T-helper 17 cell (primary cell): ENCODE data around the gene KIF3A. TPM values are rescaled to one million over a fixed set of nuclear protein-coding genes. Genes with fewer than 3 reads are reported as not detected.
"Not testable (repeated sequence)": the region's sequence is repeated elsewhere in the genome, so short reads cannot be mapped to it uniquely, and the experiment has no call there.

ENCODE experiments used
- ATAC-seq: fragments of 150-1000 bp; cut with Tn5 transposase; 2 replicates; pipeline ENCODE4 v1.10.0; 2021; ENCODE audit warnings: mild to moderate bottlenecking, moderate library complexity
- DNase-seq, 3 donors: peaks; one replicate each; pipeline versions ENCODE4 v3.0.0 to v3.0.0-alpha.2; 2020 to 2021
- H3K9me3 ChIP-seq: one replicate; pipeline ENCODE4 v1.7.0; 2013; ENCODE audit warnings: low read length, mild to moderate bottlenecking; ENCODE audit not compliant: control insufficient read depth, poor library complexity, severe bottlenecking
- H3K27ac Mint-ChIP-seq: one replicate; pipeline ENCODE4 v1.8.0; 2022; ENCODE audit warnings: mild to moderate bottlenecking, moderate library complexity, mixed read lengths
- H3K27me3 Mint-ChIP-seq: one replicate; pipeline ENCODE4 v1.8.0; 2022; ENCODE audit warnings: mixed read lengths
- H3K36me3 Mint-ChIP-seq: one replicate; pipeline ENCODE4 v1.8.0; 2022; ENCODE audit warnings: low read depth, mixed read lengths
- H3K4me1 Mint-ChIP-seq: one replicate; pipeline ENCODE4 v1.8.0; 2022; ENCODE audit warnings: mild to moderate bottlenecking, mixed read lengths
- H3K4me3 Mint-ChIP-seq: one replicate; pipeline ENCODE4 v1.8.0; 2022; ENCODE audit warnings: mild to moderate bottlenecking, moderate library complexity, mixed read lengths
- total RNA-seq, 4 donors: library from RNA in 2 of 4; stranded (reverse) in 2 of 4; gene quantifications; one replicate each; pipeline ENCODE4 v1.2.3 and lab custom pipeline; 2022 to 2026

The KIF3A gene
- total RNA-seq, 2 donors from 2014 or later: 12.6 to 17.9 TPM

GRCh38 chr5:132714456-132715307, 22.7 kb downstream of the KIF3A start:
- no peaks in the 10 kb centered on the region for H3K9me3 ChIP-seq
- Mint-ChIP-seq H3K27ac (no peak overlapping the region), H3K36me3 (peaks cover 3% of the 10 kb centered on the region), H3K4me1 (peaks cover 2% of the 10 kb centered on the region), H3K4me3 (no peak overlapping the region), H3K27me3 (no peaks in the 10 kb centered on the region)
- DNase-seq (no peak), ATAC-seq (peak; percentile 32)

GRCh38 chr5:132708645-132709044, 28.7 kb downstream of the KIF3A start:
- Mint-ChIP-seq H3K36me3 (peaks cover 5% of the 10 kb centered on the region), H3K27me3 (no peaks in the 10 kb centered on the region), H3K27ac (no peak overlapping the region), H3K4me3 (no peak overlapping the region), H3K4me1 (peaks cover 5% of the 10 kb centered on the region)
- ATAC-seq: no peak
- DNase-seq: no peak
- no peaks in the 10 kb centered on the region for H3K9me3 ChIP-seq

- H3K9me3 ChIP-seq: no peaks in the 10 kb centered on the region
- Mint-ChIP-seq H3K36me3 (peaks cover 7% of the 10 kb centered on the region), H3K27ac (no peak overlapping the region), H3K27me3 (no peaks in the 10 kb centered on the region), H3K4me3 (no peak overlapping the region), H3K4me1 (peaks cover 3% of the 10 kb centered on the region)
- DNase-seq: no peak
- no peak for ATAC-seq
Measured at GRCh38 chr5:132704875-132705274, 32.5 kb downstream of the KIF3A start.

GRCh38 chr5:132695956-132696355, 41.4 kb downstream of the KIF3A start:
- H3K9me3 ChIP-seq: no peaks in the 10 kb centered on the region
- H3K4me1 Mint-ChIP-seq: no peaks in the 10 kb centered on the region
- no peak overlapping the region for H3K4me3 Mint-ChIP-seq
- DNase-seq (no peak), ATAC-seq (no peak)
- no peaks in the 10 kb centered on the region for H3K27me3 Mint-ChIP-seq
- peaks cover 2% of the 10 kb centered on the region for H3K36me3 Mint-ChIP-seq
- H3K27ac Mint-ChIP-seq: no peak overlapping the region

DNA sequence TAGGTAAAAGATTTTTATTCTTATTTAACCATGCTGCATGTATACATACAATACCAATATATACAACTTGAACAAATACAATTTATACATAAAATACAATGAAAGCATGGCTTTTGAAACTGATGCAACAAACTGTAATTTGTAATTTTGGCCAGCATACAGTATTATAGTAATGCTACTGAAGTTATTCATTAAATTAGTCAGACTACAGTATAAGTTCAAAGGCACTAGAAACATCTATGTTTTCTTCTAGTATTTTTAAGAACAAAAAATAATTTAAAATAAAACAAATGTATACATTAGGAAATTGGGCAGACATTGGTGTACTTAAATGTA, 44.7 kb downstream of the KIF3A start:
- peaks cover 19% of the 10 kb centered on the region for H3K4me1 Mint-ChIP-seq
- peaks cover 3% of the 10 kb centered on the region for H3K36me3 Mint-ChIP-seq
- DNase-seq: no peak
- H3K9me3 ChIP-seq: no peaks in the 10 kb centered on the region
- no peaks in the 10 kb centered on the region for H3K27me3 Mint-ChIP-seq
- no peak for ATAC-seq
- H3K4me3 Mint-ChIP-seq: no peak overlapping the region
- no peak overlapping the region for H3K27ac Mint-ChIP-seq

DNA sequence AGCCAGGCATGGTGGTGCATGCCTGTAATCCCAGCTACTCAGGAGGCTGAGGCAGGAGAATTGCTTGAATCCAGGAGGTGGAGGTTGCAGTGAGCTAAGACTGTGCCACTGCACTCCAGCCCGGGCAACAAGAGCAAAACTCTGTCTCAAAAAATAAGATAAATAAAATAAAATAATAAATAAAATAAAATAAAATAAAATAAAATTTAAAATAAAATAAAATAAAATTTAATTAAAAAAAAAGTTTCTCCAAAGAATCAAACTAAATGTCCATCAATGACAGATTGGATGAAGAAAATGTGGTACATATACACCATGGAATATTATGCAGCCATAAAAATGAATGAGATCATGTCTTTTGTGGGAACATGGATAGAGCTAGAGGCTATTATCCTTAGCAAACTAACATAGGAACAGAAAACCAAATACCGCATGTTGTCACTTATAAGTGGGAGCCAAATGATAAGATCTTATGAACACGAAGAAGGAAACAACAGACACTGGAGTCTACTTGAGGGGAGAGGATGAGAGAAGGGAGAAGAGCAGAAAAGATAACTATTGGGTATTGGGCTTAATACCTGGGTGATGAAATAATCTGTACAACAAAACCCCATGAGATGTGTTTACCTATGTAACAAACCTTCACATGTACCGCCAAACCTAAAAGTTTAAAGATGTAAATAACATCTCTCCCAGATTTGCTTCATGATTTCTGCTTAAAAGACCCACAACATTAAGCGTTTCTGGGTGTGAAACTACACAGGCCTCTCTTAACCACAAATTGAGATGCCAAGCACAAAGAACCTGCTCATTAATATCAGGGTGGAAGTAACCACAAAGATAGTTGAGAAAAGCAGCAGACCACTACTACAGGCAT, 45.4 kb downstream of the KIF3A start:
- DNase-seq, ATAC-seq: not testable (repeated sequence)

DNA sequence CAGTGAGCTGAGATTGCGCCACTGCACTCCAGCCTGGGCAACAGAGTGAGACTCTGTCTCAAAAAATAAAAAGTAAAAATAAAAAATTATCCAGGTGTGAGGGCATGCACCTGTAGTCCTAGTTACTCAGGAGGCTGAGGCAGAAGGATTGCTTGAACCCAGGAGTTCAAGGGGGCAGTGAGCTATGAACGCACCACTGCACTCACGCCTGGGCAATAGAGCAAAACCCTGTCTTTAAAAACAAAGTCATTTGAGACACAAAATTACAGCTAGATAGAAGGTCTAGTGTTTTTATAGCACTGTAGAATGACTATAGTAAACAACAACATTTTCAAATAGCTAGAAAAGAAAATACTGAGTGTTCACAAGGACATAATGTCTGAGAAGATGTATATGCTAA, 47.2 kb downstream of the KIF3A start:
- H3K4me1 Mint-ChIP-seq: peaks cover 19% of the 10 kb centered on the region
- no peaks in the 10 kb centered on the region for H3K9me3 ChIP-seq
- no peak overlapping the region for H3K4me3 Mint-ChIP-seq
- ATAC-seq: no peak
- H3K27ac Mint-ChIP-seq: no peak overlapping the region
- no peak for DNase-seq
- H3K36me3 Mint-ChIP-seq: peaks cover 3% of the 10 kb centered on the region
- H3K27me3 Mint-ChIP-seq: no peaks in the 10 kb centered on the region

More for the DNA sequence above, 45.4 kb downstream of the KIF3A start:
- peaks cover 19% of the 10 kb centered on the region for H3K4me1 Mint-ChIP-seq
- H3K27me3 Mint-ChIP-seq, H3K36me3 Mint-ChIP-seq, H3K4me3 Mint-ChIP-seq, H3K27ac Mint-ChIP-seq, H3K9me3 ChIP-seq: not testable (repeated sequence)

DNA sequence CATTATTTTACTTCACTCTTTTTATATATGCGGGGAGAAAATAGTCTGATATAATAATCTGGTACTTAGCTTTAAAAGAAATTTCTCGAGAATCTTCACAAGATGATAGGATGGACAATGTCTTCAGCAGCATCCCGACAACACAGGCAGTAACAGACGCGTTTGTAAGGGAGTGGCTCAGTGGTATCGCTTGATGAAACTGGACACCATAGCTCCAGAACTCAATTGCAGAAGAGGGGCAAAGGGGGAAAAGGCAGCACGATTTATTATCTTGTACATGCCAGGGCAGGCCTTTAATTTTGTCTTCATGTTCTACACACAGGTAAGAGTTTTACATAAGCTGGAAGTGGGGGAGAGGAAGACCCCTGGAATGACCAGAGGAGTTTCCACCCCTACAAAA, 47.8 kb downstream of the KIF3A start:
- Mint-ChIP-seq H3K4me3 (peak overlapping the region; percentile 47), H3K27ac (peak overlapping the region; percentile 81), H3K36me3 (peaks cover 3% of the 10 kb centered on the region), H3K4me1 (peaks cover 23% of the 10 kb centered on the region), H3K27me3 (no peaks in the 10 kb centered on the region)
- ATAC-seq (no peak), DNase-seq (no peak)
- H3K9me3 ChIP-seq: no peaks in the 10 kb centered on the region

- H3K36me3 Mint-ChIP-seq: peaks cover 3% of the 10 kb centered on the region
- H3K4me3 Mint-ChIP-seq: peak overlapping the region; percentile 47
- H3K27me3 Mint-ChIP-seq: no peaks in the 10 kb centered on the region
- DNase-seq (no peak), ATAC-seq (peak; percentile 60)
- no peaks in the 10 kb centered on the region for H3K9me3 ChIP-seq
- peaks cover 23% of the 10 kb centered on the region for H3K4me1 Mint-ChIP-seq
- peak overlapping the region; percentile 81 for H3K27ac Mint-ChIP-seq
Measured at GRCh38 chr5:132688536-132689339, 48.6 kb downstream of the KIF3A start.

DNA sequence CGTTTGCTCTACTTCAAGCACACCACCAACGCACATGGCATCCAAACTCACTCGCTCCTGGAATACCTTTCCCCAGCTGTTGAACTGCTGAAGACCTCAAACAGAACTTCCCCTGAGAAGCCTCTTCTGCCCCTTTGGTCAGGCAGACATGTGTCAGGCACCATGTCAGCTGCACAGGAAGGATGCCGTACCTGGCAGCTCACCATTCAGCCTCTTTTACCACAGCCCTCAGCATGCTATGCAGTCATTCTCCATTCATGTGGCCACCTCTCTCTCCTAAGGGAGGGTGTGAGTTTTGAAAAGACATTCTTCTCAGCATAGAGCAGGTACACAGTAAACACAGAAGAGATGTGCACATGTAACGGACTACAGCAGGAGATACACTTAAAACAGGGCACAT, 49.4 kb downstream of the KIF3A start:
- Mint-ChIP-seq H3K36me3 (peaks cover 3% of the 10 kb centered on the region), H3K27me3 (no peaks in the 10 kb centered on the region), H3K4me1 (peaks cover 23% of the 10 kb centered on the region), H3K4me3 (no peak overlapping the region), H3K27ac (peak overlapping the region; percentile 81)
- DNase-seq (peak in 1 of 3 donors; percentile 18), ATAC-seq (peak; percentile 91)
- no peaks in the 10 kb centered on the region for H3K9me3 ChIP-seq

DNA sequence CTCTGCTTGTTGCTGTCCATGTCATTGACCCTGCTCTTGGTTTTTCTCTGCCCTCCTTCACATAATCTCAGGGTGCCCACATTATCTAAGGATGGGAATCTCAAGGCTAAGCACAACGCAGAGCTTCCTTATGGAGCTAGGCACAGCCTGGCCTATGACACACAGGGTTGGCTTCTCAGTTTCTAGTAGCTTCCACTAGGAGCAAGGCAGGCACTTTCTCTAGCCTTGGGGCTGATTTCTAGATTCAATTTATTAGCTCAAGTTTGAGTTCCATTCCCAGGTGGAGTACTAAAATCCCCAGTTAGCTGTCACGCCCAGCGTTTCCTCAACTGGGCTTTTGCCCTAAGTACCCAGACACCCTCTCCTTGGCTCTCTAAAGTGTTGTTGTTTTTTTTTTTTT, 51.2 kb downstream of the KIF3A start:
- H3K9me3 ChIP-seq: no peaks in the 10 kb centered on the region
- H3K36me3 Mint-ChIP-seq: peaks cover 5% of the 10 kb centered on the region
- peaks cover 25% of the 10 kb centered on the region for H3K4me1 Mint-ChIP-seq
- no peak for ATAC-seq
- no peak overlapping the region for H3K27ac Mint-ChIP-seq
- H3K27me3 Mint-ChIP-seq: no peaks in the 10 kb centered on the region
- DNase-seq: no peak
- no peak overlapping the region for H3K4me3 Mint-ChIP-seq

DNA sequence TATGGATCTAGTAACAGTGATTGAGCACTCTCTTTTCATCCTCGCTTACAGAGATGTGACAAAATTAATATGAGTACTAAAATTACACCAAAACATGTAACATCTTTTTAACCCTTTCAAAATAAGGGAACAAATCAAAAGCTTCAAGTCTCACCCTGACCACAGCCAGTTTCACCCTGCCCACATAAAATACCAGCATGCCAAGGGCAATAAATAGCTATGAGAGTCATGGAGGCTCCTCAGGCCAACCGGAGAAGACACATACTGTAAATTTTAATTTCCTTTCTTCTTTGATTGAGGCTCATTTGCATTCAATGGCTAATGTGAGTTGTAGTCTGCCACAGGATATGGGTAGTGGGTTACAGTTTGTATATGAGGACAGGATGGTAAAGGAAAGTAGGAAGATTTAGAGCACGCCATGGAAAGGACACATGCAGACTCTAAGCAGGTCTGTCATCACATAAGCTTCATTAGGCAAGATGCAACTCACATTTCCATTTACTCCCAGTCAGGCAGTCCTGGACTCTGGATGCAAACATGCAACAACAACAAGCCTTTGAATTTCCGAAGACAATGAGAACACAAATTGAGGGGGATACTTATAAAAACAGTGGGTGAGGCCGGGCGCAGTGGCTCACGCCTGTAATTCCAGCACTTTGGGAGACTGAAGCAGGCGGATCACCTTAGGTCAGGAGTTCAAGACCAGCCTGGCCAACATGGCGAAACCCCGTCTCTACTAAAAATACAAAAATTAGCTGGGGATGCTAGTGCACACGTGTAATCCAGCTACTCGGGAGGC, 52.2 kb downstream of the KIF3A start:
- Mint-ChIP-seq H3K27ac (no peak overlapping the region), H3K36me3 (peaks cover 5% of the 10 kb centered on the region), H3K4me1 (peaks cover 26% of the 10 kb centered on the region), H3K27me3 (no peaks in the 10 kb centered on the region), H3K4me3 (no peak overlapping the region)
- no peak for DNase-seq
- H3K9me3 ChIP-seq: no peaks in the 10 kb centered on the region
- ATAC-seq: no peak
